ENCODE results near the gene RTN4RL2. TPM values are rescaled to one million over a fixed set of nuclear protein-coding genes. Genes with fewer than 3 reads are reported as not detected.

The RTN4RL2 gene
- total RNA-seq, 1 experiment from 2014 or later, result 7.0 TPM

- Histone ChIP-seq H3K56ac (ENCODE audit: insufficient read length, low read depth, low read length) (no peak overlapping the region), H3K9me3 (ENCODE audit: control insufficient read depth, low read depth, low read length) (no peaks in the 10 kb centered on the region), H3K4ac (ENCODE audit: low read depth, low read length) (no peak overlapping the region), H2AK5ac (ENCODE audit: insufficient read length, low read length) (no peak overlapping the region), H4K20me1 (ENCODE audit: control insufficient read depth, insufficient read depth, insufficient read length) (no peaks in the 10 kb centered on the region), H3K9ac (ENCODE audit: extremely low read depth, insufficient read length, low read length) (no peak overlapping the region), H3K27ac (ENCODE audit: insufficient read length, low read depth, low read length) (no peak overlapping the region), H3K14ac (ENCODE audit: insufficient read depth, low read length) (no peak overlapping the region), H2BK5ac (ENCODE audit: insufficient read length, low read length) (no peak overlapping the region), H4K5ac (ENCODE audit: insufficient read length, low read depth, low read length) (no peak overlapping the region), H3K4me1 (ENCODE audit: insufficient read depth, low read length) (peaks cover 8% of the 10 kb centered on the region; the same call in 1 of the 2 replicates), H3K18ac (ENCODE audit: insufficient read length, low read depth, low read length) (no peak overlapping the region), H2BK20ac (ENCODE audit: low read depth, low read length, poor library complexity, severe bottlenecking) (no peak overlapping the region), H2AFZ (ENCODE audit: low read length) (no peak overlapping the region), H3T11ph (ENCODE audit: low read length) (no peak overlapping the region), H4K8ac (replicated peaks; ENCODE audit: insufficient read length, low read depth, low read length) (no peak overlapping the region), H3K4me2 (ENCODE audit: insufficient read depth, insufficient read length, low read length) (peak overlapping the region; percentile 81), H3K23me2 (ENCODE audit: insufficient read length, low read depth, low read length, poor library complexity, severe bottlenecking) (peaks cover 30% of the 10 kb centered on the region), H2BK15ac (ENCODE audit: low read depth, low read length) (no peak overlapping the region), H3K27me3 (ENCODE audit: insufficient read depth, low read length) (peaks cover 10% of the 10 kb centered on the region; the same call in 1 of the 2 replicates), H2BK12ac (ENCODE audit: insufficient read length, low read depth, low read length) (no peak overlapping the region), H2BK120ac (ENCODE audit: low read depth, low read length, poor library complexity, severe bottlenecking) (no peak overlapping the region), H3K23ac (ENCODE audit: insufficient read length, low read depth, low read length) (no peak overlapping the region), H4K91ac (ENCODE audit: insufficient read length, low read depth, low read length) (no peak overlapping the region), H3K79me2 (ENCODE audit: insufficient read depth, low read length) (no peaks in the 10 kb centered on the region), H3K79me1 (ENCODE audit: insufficient read depth, low read depth, low read length, poor library complexity, severe bottlenecking) (no peaks in the 10 kb centered on the region)
- Mint-ChIP-seq H3K27ac (no peak overlapping the region; a peak in 2 of 7 replicates), H3K27me3 (ENCODE audit: low read depth) (peaks cover 88% of the 10 kb centered on the region), H3K36me3 (ENCODE audit: insufficient read depth in 1 of 3, low read depth in 3 of 3) (no peaks in the 10 kb centered on the region), H3K4me1 (peaks cover 32 to 48% of the 10 kb centered on the region in 2 experiments), H3K4me3 (peak overlapping the region; percentile 55 to 87), H3K9me3 (no peaks in the 10 kb centered on the region)
- TF ChIP-seq, protein P1, sequence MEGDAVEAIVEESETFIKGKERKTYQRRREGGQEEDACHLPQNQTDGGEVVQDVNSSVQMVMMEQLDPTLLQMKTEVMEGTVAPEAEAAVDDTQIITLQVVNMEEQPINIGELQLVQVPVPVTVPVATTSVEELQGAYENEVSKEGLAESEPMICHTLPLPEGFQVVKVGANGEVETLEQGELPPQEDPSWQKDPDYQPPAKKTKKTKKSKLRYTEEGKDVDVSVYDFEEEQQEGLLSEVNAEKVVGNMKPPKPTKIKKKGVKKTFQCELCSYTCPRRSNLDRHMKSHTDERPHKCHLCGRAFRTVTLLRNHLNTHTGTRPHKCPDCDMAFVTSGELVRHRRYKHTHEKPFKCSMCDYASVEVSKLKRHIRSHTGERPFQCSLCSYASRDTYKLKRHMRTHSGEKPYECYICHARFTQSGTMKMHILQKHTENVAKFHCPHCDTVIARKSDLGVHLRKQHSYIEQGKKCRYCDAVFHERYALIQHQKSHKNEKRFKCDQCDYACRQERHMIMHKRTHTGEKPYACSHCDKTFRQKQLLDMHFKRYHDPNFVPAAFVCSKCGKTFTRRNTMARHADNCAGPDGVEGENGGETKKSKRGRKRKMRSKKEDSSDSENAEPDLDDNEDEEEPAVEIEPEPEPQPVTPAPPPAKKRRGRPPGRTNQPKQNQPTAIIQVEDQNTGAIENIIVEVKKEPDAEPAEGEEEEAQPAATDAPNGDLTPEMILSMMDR (conservative IDR thresholded peaks at IDR 0.05), result peak; percentile 91
- DNase-seq, result peak; percentile 65
- no CpG with 5 or more reads among the region's 44 CpGs for WGBS (ENCODE audit: extremely low coverage, insufficient read length, low lambda C conversion rate)
Observed at GRCh38 chr11:57458410-57459163, 1.7 kb upstream of the RTN4RL2 start.
